Kidney tubule cell (primary cell): ENCODE measurements around the gene CSF3R.
"Not testable (repeated sequence)": the region's sequence is repeated elsewhere in the genome, so short reads cannot be mapped to it uniquely, and the experiment has no call there.

Experiments
- DNase-seq: peaks from one replicate; pipeline ENCODE4 v3.0.0-alpha.2; 2018; ENCODE audit warnings: low spot score

Gene CSF3R

DNA sequence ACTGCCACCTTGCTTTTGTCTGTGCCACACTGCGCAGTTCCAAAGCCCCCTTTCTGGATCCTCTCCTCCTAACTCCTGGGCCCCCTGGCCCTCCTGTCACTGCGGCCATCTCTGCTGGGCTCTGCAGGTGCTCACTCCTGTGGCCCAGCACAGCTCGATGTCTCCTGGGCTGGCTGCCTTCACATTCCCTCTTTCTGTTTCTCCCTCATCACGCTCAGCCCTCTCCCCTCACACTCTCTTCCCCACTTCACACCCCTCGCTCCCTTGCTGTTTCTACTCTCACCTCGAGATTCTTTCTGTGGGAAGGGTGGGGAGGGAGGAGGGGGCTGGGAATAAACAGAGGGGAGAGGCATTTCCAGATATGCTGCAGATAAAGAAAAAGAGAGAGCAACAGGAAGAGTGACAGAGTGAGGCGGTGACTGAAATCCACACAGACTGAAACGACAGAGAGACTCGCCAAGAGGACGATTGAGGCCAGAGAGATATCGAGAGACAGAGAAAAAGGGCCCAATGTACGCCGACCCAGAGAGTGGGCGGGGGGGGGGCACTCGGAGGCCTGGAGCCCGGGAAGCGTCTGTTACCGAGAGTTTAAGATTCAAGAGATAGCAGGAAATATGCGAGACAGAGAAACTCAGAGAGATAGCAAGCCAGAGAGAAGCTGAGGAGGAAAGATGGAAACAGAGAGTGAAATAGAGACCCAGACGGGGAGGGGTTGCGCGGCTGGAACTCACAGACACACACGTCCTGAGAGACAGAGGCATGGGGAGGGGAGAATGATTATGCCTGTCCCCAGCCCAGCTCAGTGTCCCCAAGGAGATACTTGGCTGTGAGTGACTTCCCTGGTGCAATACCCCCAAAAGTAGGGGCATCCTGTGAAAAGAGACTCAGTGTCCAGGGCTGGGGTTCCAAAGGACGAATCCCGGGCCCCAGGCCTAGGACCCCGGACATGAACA lies 666 bp downstream of the CSF3R start:
- DNase-seq, result no peak

- DNase-seq, result no peak
Observed at GRCh38 chr1:36481091-36481490, 1.6 kb downstream of the CSF3R start.

- DNase-seq, result no peak
Observed at GRCh38 chr1:36480161-36480560, 2.6 kb downstream of the CSF3R start.

- no peak for DNase-seq
Observed at GRCh38 chr1:36479505-36480051, 3.1 kb downstream of the CSF3R start.

- DNase-seq, result not testable (repeated sequence)
Observed at GRCh38 chr1:36477615-36478014, 5.1 kb downstream of the CSF3R start.

DNA sequence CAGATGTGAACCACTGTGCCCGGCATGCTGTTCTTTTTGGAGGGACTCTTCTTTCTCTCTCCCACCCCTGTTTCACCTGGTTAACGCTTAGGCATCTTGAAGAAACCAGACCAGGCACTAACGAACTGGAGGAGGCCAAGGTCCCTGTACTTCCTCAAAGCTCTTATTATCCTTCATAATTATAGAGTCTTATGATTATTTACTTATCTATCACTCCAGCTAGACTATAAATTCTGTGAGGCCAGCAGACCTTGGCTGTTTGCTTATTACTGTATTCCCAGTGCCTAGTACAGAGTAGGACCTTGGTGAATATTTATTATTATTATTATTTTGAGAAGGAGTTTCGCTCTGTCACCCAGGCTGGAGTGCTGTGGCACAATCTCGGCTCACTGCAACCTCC lies 5.8 kb downstream of the CSF3R start:
- no peak for DNase-seq

- no peak for DNase-seq
Observed at GRCh38 chr1:36475910-36476604, 6.7 kb downstream of the CSF3R start.

GRCh38 chr1:36475341-36475740 lies 7.4 kb downstream of the CSF3R start:
- DNase-seq, result no peak

GRCh38 chr1:36472656-36473055 lies 10.1 kb downstream of the CSF3R start:
- no peak for DNase-seq

DNA sequence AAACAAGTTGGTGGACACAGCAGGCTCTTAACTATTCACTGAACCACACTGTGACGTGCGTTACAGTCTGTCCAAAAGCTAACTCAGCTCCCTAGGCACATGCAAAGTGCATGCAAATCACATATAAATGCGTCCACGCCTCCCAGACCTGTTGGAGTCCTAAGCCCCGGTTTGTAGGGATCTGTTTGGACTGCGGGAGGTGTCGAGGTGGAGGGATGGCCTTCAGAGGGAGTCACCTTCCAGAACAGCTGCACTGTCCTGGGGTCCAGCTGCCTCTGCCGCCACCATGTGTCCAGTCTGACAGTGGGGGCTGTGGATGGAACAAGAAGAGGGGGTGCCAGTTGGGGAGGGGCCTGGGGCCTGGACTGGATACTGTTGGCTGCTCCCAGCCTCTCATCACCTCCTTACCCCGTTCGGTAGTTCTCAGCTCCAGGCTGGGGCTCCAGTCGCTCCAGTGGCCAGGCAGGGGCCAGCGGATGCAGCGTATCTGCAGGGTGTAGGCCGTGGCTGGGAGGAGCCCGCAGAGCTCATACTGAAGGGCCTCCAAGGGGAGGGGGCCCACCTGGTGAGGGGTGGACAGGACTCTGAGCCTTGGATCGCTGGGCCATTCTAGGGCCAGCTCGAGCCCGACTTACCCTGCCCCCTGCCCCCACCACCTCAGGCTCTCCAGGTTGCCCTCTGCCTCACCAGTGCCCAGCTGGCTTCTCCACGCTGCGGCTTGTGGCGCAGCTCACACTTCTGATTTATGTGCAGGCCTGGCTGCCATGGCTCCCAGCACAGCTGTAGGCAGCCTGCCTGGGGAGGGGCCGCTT lies 10.7 kb downstream of the CSF3R start:
- no peak for DNase-seq

DNA sequence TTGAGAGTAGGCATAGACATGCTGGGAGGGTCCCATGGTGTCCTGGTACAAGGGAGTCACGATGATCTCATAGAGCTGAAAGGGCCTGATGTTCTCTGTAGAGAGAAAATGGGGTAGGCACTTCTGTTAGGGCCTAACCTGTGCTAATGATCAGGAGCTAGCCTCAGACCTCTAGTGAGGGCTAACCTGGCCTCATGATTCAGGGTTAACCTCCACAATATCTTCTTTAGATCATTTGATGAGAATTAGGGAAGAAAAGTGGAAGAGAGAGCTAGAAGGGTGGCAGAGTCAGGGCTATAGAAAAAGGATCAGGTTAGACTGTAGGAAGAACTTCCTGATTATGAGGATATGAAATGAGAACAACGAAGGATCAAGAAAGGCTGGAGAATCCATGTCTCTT lies 13.6 kb downstream of the CSF3R start:
- DNase-seq, result no peak

GRCh38 chr1:36467700-36468455 lies 14.8 kb downstream of the CSF3R start:
- DNase-seq, result no peak

- no peak for DNase-seq
Observed at GRCh38 chr1:36467027-36467410, 15.7 kb downstream of the CSF3R start.

GRCh38 chr1:36466370-36467026 lies 16.2 kb downstream of the CSF3R start:
- DNase-seq, result no peak

GRCh38 chr1:36465731-36466369 lies 16.9 kb downstream of the CSF3R start:
- DNase-seq, result no peak

DNA sequence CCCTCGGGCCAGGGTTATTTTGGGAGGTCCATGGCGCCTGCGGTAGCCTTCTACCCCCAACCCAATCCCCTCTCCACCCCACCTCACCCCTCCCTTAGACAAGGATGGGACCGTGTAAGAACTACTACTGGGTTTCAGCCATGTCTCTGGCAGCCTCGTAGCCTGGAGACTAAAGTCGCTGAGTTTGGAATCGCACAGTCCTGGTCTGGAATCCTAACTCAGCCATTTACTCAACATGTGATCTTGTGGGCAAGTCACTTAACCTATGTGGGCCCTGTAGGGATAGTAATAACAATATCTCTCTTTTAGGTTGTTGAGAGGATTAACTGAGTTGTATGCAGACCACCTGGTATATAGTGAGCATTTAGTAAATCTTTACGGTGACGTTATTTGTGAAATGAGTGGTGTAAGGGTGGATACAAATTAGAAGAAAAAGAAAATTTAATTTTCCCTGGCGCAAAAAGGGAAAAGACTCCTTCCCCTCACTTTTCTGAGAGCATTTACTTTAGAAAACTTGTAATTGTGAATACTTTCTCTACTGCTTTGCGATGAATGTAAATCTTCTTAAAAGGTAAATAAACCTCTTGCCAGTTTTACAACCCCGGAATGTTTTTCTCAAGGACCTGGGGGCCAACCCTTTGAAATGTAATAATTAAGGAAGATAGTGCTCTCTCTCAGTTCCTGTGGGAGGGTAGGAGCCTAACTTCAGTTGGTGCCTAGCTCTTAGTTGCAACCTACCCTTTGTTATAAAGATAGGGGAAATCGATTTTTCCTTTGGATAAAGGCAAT lies 17.9 kb downstream of the CSF3R start:
- peak; percentile 22 for DNase-seq

- DNase-seq, result peak; percentile 93
Observed at GRCh38 chr1:36463803-36464604, 18.7 kb downstream of the CSF3R start, which contains the start of gene MRPS15. Gene MRPS15 (minus strand): TSS chr1:36464384. CDS start chr1:36464275, 109 bp downstream.

- DNase-seq, result peak; percentile 23
Observed at GRCh38 chr1:36463463-36463802, 19.3 kb downstream of the CSF3R start.

DNA sequence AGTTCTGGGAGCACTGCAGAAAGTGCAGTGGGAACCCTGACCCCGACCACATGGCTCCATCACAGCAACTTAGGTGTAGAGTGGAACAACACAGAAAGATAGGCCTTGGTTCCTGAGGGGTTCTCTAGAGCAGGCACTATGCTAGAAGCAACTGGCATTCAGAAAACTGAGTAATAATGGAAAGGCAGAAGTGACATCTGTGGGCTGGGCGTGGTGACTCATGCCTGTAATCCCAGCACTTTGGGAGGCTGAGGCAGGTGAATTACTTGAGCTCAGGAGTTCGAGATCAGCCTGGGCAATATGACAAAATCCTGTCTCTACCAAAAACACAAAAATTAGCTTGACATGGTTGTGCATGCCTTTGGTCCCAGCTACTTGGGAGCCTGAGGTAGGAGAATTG lies 23.8 kb downstream of the CSF3R start:
- DNase-seq, result peak; percentile 39
